ENCODE results near the gene USP10.
A peak's percentile ranks its signal among the peaks of the same experiment; 100 is the strongest.

The USP10 gene

DNA sequence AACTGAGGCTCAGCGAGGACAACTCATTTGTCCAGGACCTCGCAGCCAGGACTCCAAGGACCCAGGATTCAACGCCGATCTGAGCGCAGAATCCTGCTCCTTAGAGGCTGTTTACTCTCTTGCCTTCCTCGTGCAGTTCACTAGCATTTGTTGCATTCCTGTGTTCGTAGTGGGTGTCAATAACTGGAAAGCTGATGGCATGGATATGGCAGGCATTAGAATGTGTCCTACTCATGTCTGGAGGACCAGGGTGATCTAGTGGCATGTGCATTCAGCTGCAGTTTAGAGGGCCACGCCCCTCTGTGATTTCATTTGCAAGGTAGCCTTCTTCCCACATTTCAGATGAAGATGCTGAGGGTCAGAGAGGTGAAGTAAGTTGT lies 120.5 kb downstream of the USP10 start:
- peak overlapping the region; percentile 63 for H3K4me3 Mint-ChIP-seq
- H3K4me1 Mint-ChIP-seq (ENCODE audit: low read depth), result peaks cover 12% of the 10 kb centered on the region
- DNase-seq, result no peak
- no peaks in the 10 kb centered on the region for H3K36me3 Mint-ChIP-seq (ENCODE audit: low read depth)
- no peak overlapping the region for H3K27ac Mint-ChIP-seq
- H3K9me3 Mint-ChIP-seq, result no peaks in the 10 kb centered on the region
- H3K27me3 Mint-ChIP-seq, result peaks cover 57% of the 10 kb centered on the region

DNA sequence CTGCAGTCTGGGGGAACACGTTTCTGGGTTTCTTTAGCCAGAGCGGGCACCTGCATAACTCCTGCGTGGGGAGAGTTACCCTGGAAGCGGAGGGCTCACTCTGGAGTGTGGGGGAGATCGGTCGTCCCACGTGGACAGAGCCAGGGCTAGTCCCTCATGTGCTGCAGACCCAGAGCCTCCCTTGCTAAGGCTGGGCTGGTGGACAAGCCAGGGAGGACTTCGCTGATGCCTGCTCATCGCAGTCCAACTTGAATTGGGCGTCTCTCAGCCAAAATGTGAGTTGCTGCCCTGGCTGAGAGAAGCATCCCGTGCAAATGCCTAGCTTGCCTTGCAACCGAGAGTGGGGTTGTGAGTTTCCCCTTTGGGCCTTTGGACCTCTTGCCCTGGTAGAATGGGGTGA lies 121.0 kb downstream of the USP10 start:
- Mint-ChIP-seq H3K4me1 (ENCODE audit: low read depth) (peaks cover 12% of the 10 kb centered on the region), H3K27me3 (peaks cover 57% of the 10 kb centered on the region)

DNA sequence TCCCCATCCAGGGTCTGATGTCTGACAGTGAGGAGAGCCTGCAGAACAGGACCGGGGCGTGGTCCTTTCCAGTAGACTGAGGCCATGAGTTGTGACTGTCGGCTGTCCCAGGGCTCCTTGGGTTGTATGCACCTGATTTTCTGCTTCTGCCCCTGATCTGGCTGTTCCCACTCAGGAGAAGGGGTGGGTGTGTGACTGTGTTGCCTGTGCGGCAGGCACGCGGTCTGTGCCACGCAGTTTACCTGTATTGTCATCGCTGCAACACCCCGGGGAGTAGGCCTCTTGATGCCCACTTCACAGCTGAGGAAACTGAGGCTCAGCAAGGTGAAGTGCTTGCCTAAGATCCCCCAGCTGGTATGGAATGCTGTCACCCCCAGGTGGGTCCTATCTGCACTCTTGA lies 121.4 kb downstream of the USP10 start:
- H3K4me1 Mint-ChIP-seq (ENCODE audit: low read depth), result peaks cover 12% of the 10 kb centered on the region
- DNase-seq, result no peak
- no peak overlapping the region for H3K27ac Mint-ChIP-seq
- peaks cover 57% of the 10 kb centered on the region for H3K27me3 Mint-ChIP-seq
- no peak overlapping the region for H3K4me3 Mint-ChIP-seq
- no peaks in the 10 kb centered on the region for H3K36me3 Mint-ChIP-seq (ENCODE audit: low read depth)
- H3K9me3 Mint-ChIP-seq, result no peaks in the 10 kb centered on the region

More for the DNA sequence above, 121.0 kb downstream of the USP10 start:
- no peaks in the 10 kb centered on the region for H3K9me3 Mint-ChIP-seq
- peak overlapping the region; percentile 63 for H3K4me3 Mint-ChIP-seq
- no peaks in the 10 kb centered on the region for H3K36me3 Mint-ChIP-seq (ENCODE audit: low read depth)
- no peak for DNase-seq
- H3K27ac Mint-ChIP-seq, result no peak overlapping the region

DNA sequence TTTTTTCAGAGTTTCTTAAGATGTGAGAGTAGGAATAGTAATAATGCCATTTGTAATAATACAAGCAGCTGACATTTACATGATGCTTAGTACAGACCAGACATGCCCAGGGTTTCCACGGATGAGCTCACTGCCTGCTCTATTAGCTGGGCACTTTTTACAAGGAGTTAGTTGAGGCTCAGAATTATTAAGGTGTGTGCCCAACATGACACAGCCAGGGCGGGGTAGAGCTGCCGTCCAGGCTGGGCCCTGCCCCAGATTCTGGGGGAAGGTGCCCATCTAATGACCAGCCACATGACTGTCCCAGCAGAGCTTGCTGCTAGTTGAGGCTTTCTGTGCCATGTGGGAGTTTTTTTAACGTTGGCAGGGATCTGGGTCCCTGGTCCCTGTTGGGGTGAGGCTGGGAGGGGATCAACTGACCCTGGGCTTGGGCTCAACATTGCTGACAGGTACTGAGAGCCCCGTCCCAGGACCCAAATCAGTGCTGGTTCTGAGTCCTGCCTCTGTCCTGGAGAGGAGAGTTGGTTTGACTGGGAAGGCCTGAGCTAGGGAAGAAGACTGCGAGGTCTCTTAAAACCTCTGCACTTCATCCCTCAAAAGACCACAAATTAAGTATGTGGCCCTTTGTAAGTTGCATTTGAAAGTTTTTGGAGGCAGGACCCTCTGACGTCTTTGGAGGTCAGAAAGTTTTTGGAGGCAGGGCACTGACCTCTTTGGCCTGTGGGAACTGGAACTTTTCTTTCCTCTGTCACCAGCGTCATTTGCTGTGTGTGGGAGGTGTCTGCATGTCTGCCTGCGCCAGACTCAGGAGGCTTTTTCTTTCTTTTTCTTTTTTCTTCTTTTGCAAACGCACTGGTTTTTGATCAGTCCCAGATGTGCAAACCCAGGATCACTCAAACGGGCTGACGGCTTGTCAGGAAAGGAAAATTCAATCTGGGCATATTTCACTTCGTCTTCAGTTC lies 122.2 kb downstream of the USP10 start:
- Mint-ChIP-seq H3K4me1 (ENCODE audit: low read depth) (peaks cover 12% of the 10 kb centered on the region), H3K36me3 (ENCODE audit: low read depth) (no peaks in the 10 kb centered on the region), H3K9me3 (no peaks in the 10 kb centered on the region), H3K4me3 (no peak overlapping the region), H3K27me3 (peaks cover 57% of the 10 kb centered on the region), H3K27ac (no peak overlapping the region)
- DNase-seq, result no peak

DNA sequence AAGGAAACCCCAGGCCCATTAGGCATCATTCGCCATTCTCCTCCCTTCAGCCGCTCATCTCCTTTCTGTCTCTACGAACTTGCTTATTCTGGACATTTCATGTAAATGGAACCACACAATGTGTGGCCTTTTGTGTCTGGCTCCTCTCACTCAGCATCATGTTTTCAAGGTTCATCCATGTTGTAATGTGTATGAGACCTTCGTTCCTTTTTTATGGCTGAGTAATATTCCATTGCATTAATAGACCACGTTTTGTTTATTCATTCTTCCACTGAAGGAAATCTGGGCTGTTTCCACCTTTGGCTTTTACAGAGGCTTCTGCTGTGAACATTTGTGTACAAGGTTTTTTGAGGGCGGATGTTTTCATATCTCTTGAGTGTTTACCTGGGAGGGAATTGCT lies 123.2 kb downstream of the USP10 start:
- Mint-ChIP-seq H3K36me3 (ENCODE audit: low read depth) (no peaks in the 10 kb centered on the region), H3K27ac (no peak overlapping the region), H3K4me1 (ENCODE audit: low read depth) (peaks cover 12% of the 10 kb centered on the region), H3K27me3 (peaks cover 58% of the 10 kb centered on the region), H3K9me3 (no peaks in the 10 kb centered on the region), H3K4me3 (no peak overlapping the region)
- no peak for DNase-seq

DNA sequence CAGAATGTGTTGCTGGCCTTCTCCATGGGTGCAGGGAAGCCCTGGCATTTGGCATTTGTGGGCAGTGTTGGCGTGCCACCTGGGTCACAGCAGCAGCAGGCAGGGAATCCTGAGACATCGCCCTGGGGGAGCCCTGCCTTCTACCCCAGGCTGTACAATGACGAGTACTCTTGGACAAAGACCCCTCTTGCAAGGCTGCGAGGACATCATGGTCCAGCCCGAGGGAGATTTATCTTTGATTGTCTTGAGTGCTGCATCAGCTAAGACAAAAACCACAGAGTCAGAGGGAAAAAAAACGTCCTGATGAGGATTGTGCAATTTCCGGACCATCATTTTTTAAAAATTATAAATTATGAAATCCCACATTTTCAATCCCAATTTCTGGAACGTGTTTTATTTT lies 123.7 kb downstream of the USP10 start:
- DNase-seq, result no peak
- H3K36me3 Mint-ChIP-seq (ENCODE audit: low read depth), result no peaks in the 10 kb centered on the region
- H3K9me3 Mint-ChIP-seq, result no peaks in the 10 kb centered on the region
- H3K4me1 Mint-ChIP-seq (ENCODE audit: low read depth), result peaks cover 12% of the 10 kb centered on the region
- H3K4me3 Mint-ChIP-seq, result no peak overlapping the region
- H3K27me3 Mint-ChIP-seq, result peaks cover 63% of the 10 kb centered on the region
- H3K27ac Mint-ChIP-seq, result no peak overlapping the region

DNA sequence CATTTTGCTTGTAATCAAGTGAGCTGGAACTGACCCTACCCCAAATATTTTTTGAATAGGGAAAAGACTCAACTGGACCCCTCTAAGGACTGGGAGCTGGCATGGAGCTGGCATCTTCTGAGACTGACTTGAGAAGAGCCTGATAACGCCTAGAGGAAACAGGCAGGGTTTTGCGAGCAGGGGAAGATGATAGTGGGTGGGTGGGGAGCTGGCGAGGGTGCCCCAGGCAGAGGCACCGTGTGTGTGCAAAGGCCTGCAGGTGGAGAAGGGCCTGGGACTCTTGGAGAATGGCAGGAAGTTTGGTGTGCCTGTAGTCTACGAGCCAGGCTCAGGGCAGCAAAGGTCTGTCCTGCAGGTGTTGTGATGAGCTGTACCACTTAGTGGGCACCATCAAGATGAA lies 124.1 kb downstream of the USP10 start:
- H3K27me3 Mint-ChIP-seq, result peaks cover 63% of the 10 kb centered on the region
- H3K4me1 Mint-ChIP-seq (ENCODE audit: low read depth), result peaks cover 12% of the 10 kb centered on the region
- no peak overlapping the region for H3K4me3 Mint-ChIP-seq
- no peak for DNase-seq
- no peaks in the 10 kb centered on the region for H3K36me3 Mint-ChIP-seq (ENCODE audit: low read depth)
- H3K27ac Mint-ChIP-seq, result no peak overlapping the region
- H3K9me3 Mint-ChIP-seq, result no peaks in the 10 kb centered on the region

DNA sequence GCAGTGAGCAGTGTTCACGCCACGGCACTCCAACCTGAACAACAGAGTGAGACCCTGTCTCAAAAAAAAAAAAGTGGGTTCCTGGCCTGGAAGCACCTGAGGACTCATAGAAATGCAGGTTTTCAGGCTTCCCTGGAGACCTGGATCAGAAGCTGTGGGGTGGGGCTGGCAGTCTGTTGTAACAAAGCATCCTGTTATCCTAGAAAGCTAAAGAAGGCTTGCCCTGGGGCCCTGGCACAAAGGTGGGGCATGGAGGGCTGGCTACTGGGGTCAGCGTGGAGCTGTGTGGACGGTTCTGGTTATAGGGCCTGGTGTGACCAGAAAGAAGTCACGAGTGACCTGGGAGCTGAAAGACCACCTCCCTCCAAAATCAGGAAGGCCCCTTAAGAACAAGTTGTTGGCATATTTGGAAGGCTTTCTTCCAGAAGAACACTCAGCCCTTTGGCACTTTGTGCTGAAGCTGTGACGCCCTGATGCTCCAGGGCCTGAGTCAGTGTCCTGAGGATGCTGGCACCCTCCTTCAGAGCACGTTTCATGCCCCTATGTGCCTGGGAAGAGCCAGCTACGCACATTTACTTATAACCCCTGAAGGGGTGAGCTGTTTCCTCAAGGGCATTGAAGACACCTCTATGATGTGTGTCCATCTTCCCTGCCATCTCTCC lies 126.2 kb downstream of the USP10 start:
- Mint-ChIP-seq H3K36me3 (ENCODE audit: low read depth) (no peaks in the 10 kb centered on the region), H3K27ac (no peak overlapping the region), H3K4me1 (ENCODE audit: low read depth) (peaks cover 3% of the 10 kb centered on the region), H3K4me3 (no peak overlapping the region), H3K27me3 (peaks cover 47% of the 10 kb centered on the region), H3K9me3 (no peaks in the 10 kb centered on the region)
- DNase-seq, result no peak

DNA sequence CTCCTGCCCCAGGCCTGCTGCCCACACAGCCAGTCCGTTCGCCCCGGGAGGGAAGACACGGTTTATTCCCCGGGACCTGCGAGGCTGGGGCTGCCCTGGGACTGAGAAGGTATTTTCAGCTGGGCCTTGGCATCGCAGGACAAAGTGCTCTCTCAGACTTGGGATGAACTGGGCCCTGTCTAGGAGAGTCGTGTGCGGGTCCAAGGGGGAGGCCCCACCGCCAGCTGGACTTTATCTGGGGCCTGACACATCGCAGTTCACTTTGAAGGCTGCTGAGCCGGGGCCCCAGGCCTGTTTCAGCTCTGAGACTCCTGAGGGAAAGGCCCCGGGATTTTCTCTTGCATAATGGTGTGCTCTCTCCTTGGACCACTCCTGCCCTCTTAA lies 126.8 kb downstream of the USP10 start:
- no peaks in the 10 kb centered on the region for H3K36me3 Mint-ChIP-seq (ENCODE audit: low read depth)
- no peak for DNase-seq

DNA sequence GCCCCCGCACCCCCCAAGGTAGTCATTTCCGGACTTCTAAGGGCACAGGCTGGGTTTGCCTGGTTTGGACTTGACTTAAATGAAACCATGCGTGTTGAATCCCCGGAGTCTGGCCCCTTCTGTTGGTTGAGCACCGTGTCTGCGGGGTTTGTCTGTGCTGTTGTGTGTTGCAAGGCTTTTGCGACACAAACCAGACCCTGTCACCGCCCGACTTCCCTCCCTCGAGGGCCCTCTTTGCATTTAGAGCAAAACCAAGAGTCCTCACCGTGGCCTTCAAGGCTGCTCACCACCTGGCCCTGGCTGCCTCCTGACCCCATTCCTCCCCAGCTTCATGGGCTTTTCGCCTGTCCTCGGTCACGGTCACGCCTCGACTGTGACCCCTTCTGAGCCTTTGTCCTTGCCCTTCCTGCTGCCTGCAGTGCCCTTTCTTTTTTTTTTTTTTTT lies 127.4 kb downstream of the USP10 start:
- Mint-ChIP-seq H3K4me1 (ENCODE audit: low read depth) (no peaks in the 10 kb centered on the region), H3K9me3 (no peaks in the 10 kb centered on the region), H3K27ac (no peak overlapping the region), H3K36me3 (ENCODE audit: low read depth) (no peaks in the 10 kb centered on the region), H3K4me3 (no peak overlapping the region), H3K27me3 (peaks cover 37% of the 10 kb centered on the region)
- no peak for DNase-seq

More for the DNA sequence above, 126.8 kb downstream of the USP10 start:
- Mint-ChIP-seq H3K4me3 (no peak overlapping the region), H3K9me3 (no peaks in the 10 kb centered on the region), H3K27ac (no peak overlapping the region), H3K27me3 (peaks cover 42% of the 10 kb centered on the region), H3K4me1 (ENCODE audit: low read depth) (no peaks in the 10 kb centered on the region)

DNA sequence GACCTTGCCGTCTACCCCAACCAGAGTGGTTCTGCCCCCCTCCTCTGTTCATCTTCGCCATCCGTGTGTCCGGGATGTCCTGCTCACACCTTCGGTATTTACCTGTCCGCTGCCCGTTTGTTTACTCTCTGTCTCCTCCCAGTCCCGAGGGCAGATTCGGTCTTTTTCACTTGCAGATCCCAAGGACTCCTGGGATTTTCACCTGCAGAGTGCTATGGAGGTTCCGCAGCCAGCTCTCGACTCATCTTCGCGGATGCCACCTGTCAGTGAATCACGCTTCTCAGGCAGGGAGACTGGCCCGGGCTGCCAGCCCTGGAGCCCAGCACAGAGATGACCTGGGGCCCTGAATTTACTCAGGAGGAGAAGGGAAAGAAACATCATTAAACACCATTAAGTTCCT lies 128.1 kb downstream of the USP10 start:
- H3K36me3 Mint-ChIP-seq (ENCODE audit: low read depth), result no peaks in the 10 kb centered on the region
- no peak overlapping the region for H3K4me3 Mint-ChIP-seq
- H3K27ac Mint-ChIP-seq, result no peak overlapping the region
- H3K9me3 Mint-ChIP-seq, result no peaks in the 10 kb centered on the region
- no peak for DNase-seq
- H3K27me3 Mint-ChIP-seq, result peaks cover 34% of the 10 kb centered on the region
- H3K4me1 Mint-ChIP-seq (ENCODE audit: low read depth), result no peaks in the 10 kb centered on the region

DNA sequence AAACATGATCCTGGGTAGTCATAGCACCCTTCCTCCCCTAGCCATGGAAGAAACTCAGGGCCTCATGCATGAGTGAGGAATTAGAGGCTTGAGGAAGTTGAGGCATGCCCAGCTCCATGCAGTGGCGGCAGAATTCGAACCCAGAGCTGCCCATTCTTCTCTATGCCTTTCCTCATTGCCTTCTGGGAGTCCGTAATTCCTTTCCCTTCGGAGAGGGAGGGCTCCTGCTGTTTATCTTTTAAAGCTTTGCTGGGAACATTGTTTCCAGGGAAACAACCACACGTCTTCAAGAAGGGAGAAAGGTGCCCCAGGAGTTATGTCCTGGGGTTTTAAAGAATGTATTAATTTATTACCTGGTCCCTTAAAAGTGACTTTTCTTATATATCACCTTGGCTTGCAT lies 128.5 kb downstream of the USP10 start:
- H3K4me1 Mint-ChIP-seq (ENCODE audit: low read depth), result no peaks in the 10 kb centered on the region
- H3K9me3 Mint-ChIP-seq, result no peaks in the 10 kb centered on the region
- H3K36me3 Mint-ChIP-seq (ENCODE audit: low read depth), result no peaks in the 10 kb centered on the region
- H3K27ac Mint-ChIP-seq, result no peak overlapping the region
- H3K4me3 Mint-ChIP-seq, result no peak overlapping the region
- DNase-seq, result no peak
- peaks cover 30% of the 10 kb centered on the region for H3K27me3 Mint-ChIP-seq
